B cell (primary cell): ENCODE data around the gene HOXA3.

ENCODE experiments used
- CTCF ChIP-seq: fragments of 200-600 bp; IDR thresholded peaks from one replicate; pipeline ENCODE4 v1.8.0; 2022; ENCODE audit warnings: antibody characterized with exemption, mild to moderate bottlenecking
- EZH2 ChIP-seq: IDR thresholded peaks from 2 replicates; pipeline ENCODE4 v1.6.1; 2012; ENCODE audit warnings: borderline replicate concordance, low read depth, mild to moderate bottlenecking, moderate library complexity, low read length; ENCODE audit not compliant: insufficient read depth, poor library complexity, severe bottlenecking

DNA sequence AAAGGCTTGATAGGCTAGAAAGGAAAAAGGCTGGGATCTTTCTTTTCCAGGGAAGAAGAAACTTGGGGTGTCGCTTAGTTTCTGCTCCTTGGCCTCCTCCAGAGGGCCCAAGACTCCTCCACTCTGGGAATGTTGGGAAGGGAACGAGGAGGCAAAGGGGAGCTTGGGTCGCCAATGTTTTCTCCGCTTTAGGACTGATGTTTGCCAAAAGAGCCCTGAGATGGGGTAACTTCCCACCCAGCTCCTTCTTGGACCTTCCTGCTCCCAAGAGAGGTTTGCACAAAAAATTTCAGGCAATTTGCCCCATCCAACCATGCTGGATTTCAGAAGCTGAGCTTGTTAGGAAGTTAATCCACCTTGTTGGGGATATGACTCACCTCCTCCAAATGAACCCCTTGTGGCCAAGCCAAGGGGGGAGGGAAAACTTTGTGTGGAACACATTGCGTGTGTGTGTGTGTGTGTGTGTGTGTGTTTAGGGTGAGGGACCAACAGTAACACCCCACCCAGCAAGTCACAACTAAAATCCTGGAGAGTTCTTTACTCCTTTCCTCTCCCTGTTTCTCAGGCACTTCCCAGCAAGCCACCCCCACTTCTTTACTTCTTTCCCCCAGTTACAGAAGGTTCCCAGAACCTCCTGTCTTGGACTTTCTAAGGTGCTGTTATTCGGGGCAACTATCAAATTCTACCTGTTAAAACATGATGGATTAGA, 41.2 kb downstream of the HOXA3 start:
- TF ChIP-seq CTCF (no peak), EZH2 (no peak)
